ENCODE measurements around the gene ATP2C2. TPM values are rescaled to one million over a fixed set of nuclear protein-coding genes. Genes with fewer than 3 reads are reported as not detected.

Gene ATP2C2
- total and polyA plus RNA-seq, 9 of the 15 experiments (the other 6 are each of a cell fraction or from before 2014, with no cell fraction given), result 0.75 TPM; not detected in 8

DNA sequence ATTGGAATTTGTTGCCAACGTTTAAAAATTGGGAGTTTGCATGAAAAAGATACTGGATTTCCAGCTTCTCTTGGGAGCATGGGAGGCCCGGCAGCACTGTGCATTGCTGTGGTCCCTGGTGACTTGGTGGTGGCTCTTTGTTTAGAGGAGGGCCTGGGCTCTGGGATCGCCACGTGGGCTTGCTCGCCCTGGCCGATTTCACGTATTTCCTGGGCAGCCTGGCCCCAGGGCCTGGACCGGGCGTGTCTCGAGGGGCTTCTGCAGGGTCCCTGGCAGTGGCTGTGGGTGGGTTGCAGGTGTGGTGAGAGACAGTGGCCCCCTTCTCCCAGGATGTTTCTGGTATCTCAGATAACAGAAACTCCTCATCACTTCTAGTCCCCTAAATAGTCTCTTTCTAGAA is 67.9 kb downstream of the ATP2C2 start:
- Histone ChIP-seq H3K4me2 (ENCODE audit: insufficient read depth, low read length) (no peak overlapping the region), H2AFZ (ENCODE audit: low read depth, low read length) (no peak overlapping the region), H3K9me3 (replicated peaks; ENCODE audit: control insufficient read depth, insufficient read depth, low read depth, low read length) (no peaks in the 10 kb centered on the region), H3K9me1 (ENCODE audit: control insufficient read depth, insufficient read depth, low read length) (no peaks in the 10 kb centered on the region), H3K27me3 (ENCODE audit: control insufficient read depth in 2 of 2, insufficient read depth in 2 of 2, low read length in 2 of 2) (peaks cover 47 to 79% of the 10 kb centered on the region in 2 experiments), H3K27ac (ENCODE audit: extremely low read depth, low read depth, low read length) (no peak overlapping the region), H3K9ac (ENCODE audit: insufficient read depth in 1 of 2, low read depth in 2 of 2, low read length in 2 of 2) (no peak overlapping the region), H3K4me3 (no peak overlapping the region), H4K20me1 (replicated peaks; ENCODE audit: control insufficient read depth, insufficient read depth, low read length) (peaks cover 9% of the 10 kb centered on the region; the same call in 1 of the 2 replicates), H3K79me2 (ENCODE audit: control insufficient read depth, insufficient read depth, low read length) (no peaks in the 10 kb centered on the region), H3K4me1 (replicated peaks in 1 of 2; ENCODE audit: control insufficient read depth in 2 of 2, insufficient read depth in 2 of 2, low read length in 2 of 2) (no peaks in the 10 kb centered on the region), H3K36me3 (ENCODE audit: control insufficient read depth, insufficient read depth, low read length) (no peaks in the 10 kb centered on the region)
- WGBS (ENCODE audit: insufficient coverage, low coverage, missing lambda C conversion rate), result 1% methylated on average over 10 of the region's 10 CpGs
- TF ChIP-seq GATAD2B (IDR thresholded peaks at IDR 0.05; ENCODE audit: borderline replicate concordance) (no peak), NCOA6 (IDR thresholded peaks at IDR 0.05) (no peak), LEF1 (IDR thresholded peaks at IDR 0.05) (no peak), ZNF124 (CRISPR knock-in tag; IDR thresholded peaks at IDR 0.05) (no peak), SIN3B (IDR thresholded peaks at IDR 0.05; ENCODE audit: low read depth) (no peak), EP400 (IDR thresholded peaks at IDR 0.05) (no peak), ZNF217 (CRISPR knock-in tag; IDR thresholded peaks at IDR 0.05) (no peak), CBX1 (IDR thresholded peaks at IDR 0.05; ENCODE audit: low read depth) (no peak), BCLAF1 (IDR thresholded peaks at IDR 0.05; ENCODE audit: borderline replicate concordance in 1 of 2, control insufficient read depth in 1 of 2, low read depth in 2 of 2, low read length in 1 of 2) (no peak), L3MBTL2 (IDR thresholded peaks at IDR 0.05) (no peak), JUNB (CRISPR knock-in tag; conservative IDR thresholded peaks at IDR 0.05) (no peak), RFX1 (IDR thresholded peaks at IDR 0.05) (no peak), ASH1L (IDR thresholded peaks at IDR 0.05; ENCODE audit: borderline replicate concordance, low read depth, partially characterized antibody) (no peak), RERE (CRISPR knock-in tag; IDR thresholded peaks at IDR 0.05; ENCODE audit: borderline replicate concordance) (no peak)
- in situ Hi-C loops (cut with MboI), result no loop called here
- no peak for DNase-seq (ENCODE audit: extremely low read depth in 1 of 4, low spot score in 3 of 4)
- intact Hi-C loops (cut with micrococcal nuclease), result no loop called here
- ChIA-PET POLR2A (interaction anchor here (0.6 kb wide), 1 partner anchor 28 kb away, joined by 4 read pairs; no protein-coding TSS in a partner anchor), CTCF (ENCODE audit: low intra/inter-chr PET ratio) (no interaction called here)
- FAIRE-seq, result no peak
- ATAC-seq, result no peak
- no TSS peak for BruUV-seq (replicated peaks)

Measured in K562 (cell line).